MM.1S (cell line): ENCODE data around the gene APBB1.

Source experiments
- DNase-seq: peaks from one replicate; pipeline ENCODE4 v3.0.0-alpha.2; 2015
- H2AFZ ChIP-seq: fragments of 300-600 bp; sonication (generic); 2 replicates; pipeline ENCODE4 v1.6.0; 2016; ENCODE audit warnings: antibody characterized with exemption, low read length
- H3F3A ChIP-seq: fragments of 300-600 bp; sonication (generic); 2 replicates; pipeline ENCODE4 v1.6.1; 2016; ENCODE audit warnings: mild to moderate bottlenecking, antibody characterized with exemption, low read length, moderate library complexity, mixed read lengths; ENCODE audit not compliant: insufficient read depth
- H3K27ac ChIP-seq: fragments of 300-600 bp; sonication (generic); 2 replicates; pipeline ENCODE4 v1.5.1; 2016; ENCODE audit warnings: mild to moderate bottlenecking, low read length
- H3K27me3 ChIP-seq: fragments of 300-600 bp; sonication (generic); replicated peaks from 2 replicates; pipeline ENCODE4 v1.6.0; 2016; ENCODE audit warnings: low read length; ENCODE audit not compliant: insufficient read depth
- H3K36me3 ChIP-seq: fragments of 300-600 bp; sonication (generic); replicated peaks from 2 replicates; pipeline ENCODE4 v1.6.1; 2016; ENCODE audit warnings: mild to moderate bottlenecking, low read length, mixed read lengths; ENCODE audit not compliant: insufficient read depth
- H3K4me1 ChIP-seq: fragments of 300-600 bp; sonication (generic); 2 replicates; pipeline ENCODE4 v1.6.1; 2016; ENCODE audit warnings: low read length, mixed read lengths
- H3K4me2 ChIP-seq: fragments of 300-600 bp; sonication (generic); 2 replicates; pipeline ENCODE4 v1.6.0; 2016; ENCODE audit warnings: low read depth, low read length
- H3K4me3 ChIP-seq: fragments of 300-600 bp; sonication (generic); 2 replicates; pipeline ENCODE4 v1.5.1; 2016; ENCODE audit warnings: low read length, mixed read lengths
- H3K79me2 ChIP-seq: fragments of 300-600 bp; sonication (generic); 2 replicates; pipeline ENCODE4 v1.6.1; 2016; ENCODE audit warnings: mixed run types, low read length, mixed read lengths
- H3K9ac ChIP-seq: fragments of 300-600 bp; sonication (generic); 2 replicates; pipeline ENCODE4 v1.6.1; 2016; ENCODE audit warnings: low read length, mixed read lengths
- H3K9me2 ChIP-seq: fragments of 300-600 bp; sonication (generic); replicated peaks from 2 replicates; pipeline ENCODE4 v1.6.1; 2016; ENCODE audit warnings: mild to moderate bottlenecking, low read length, mixed read lengths; ENCODE audit not compliant: insufficient read depth
- H3K9me3 ChIP-seq: fragments of 300-600 bp; sonication (generic); replicated peaks from 2 replicates; pipeline ENCODE4 v1.6.1; 2016; ENCODE audit warnings: mild to moderate bottlenecking, low read length, mixed read lengths; ENCODE audit not compliant: insufficient read depth
- H4K20me1 ChIP-seq: fragments of 300-600 bp; sonication (generic); 2 replicates; pipeline ENCODE4 v1.6.1; 2016; ENCODE audit warnings: mild to moderate bottlenecking, low read length, moderate library complexity, mixed read lengths; ENCODE audit not compliant: insufficient read depth
- CTCF ChIP-seq: fragments of 300-600 bp; sonication (generic); IDR thresholded peaks from 2 replicates; pipeline ENCODE4 v1.5.1; 2016; ENCODE audit warnings: antibody characterized with exemption, low read length, mixed read lengths
- EZH2 ChIP-seq: fragments of 300-600 bp; sonication (generic); optimal IDR thresholded peaks from 2 replicates; pipeline ENCODE3; 2017; ENCODE audit warnings: low read depth, mild to moderate bottlenecking, antibody characterized with exemption, low read length, mixed read lengths
- EZH2phosphoT487 ChIP-seq: fragments of 300-600 bp; sonication (generic); IDR thresholded peaks from 2 replicates; pipeline ENCODE4 v1.6.1; 2018; ENCODE audit warnings: antibody characterized with exemption, low read length

The APBB1 gene

GRCh38 chr11:6389905-6390717 lies 28.8 kb downstream of the APBB1 start, which contains the start of gene SMPD1:
TSS of gene SMPD1 (plus strand) at chr11:6390474. CDS start at chr11:6390599, 125 bp downstream.
- H2AFZ ChIP-seq = peak within 1 kb of the TSS; percentile 83
- H3K9me3 ChIP-seq = no peaks in the 10 kb centered on the region
- no peaks in the 10 kb centered on the region for H3K9me2 ChIP-seq
- H4K20me1 ChIP-seq = no peaks in the 10 kb centered on the region
- H3K9ac ChIP-seq = peak within 1 kb of the TSS; percentile 70
- peak within 1 kb of the TSS; percentile 20; the same call in 1 of the 2 replicates for H3K27ac ChIP-seq
- H3K4me2 ChIP-seq = peak within 1 kb of the TSS; percentile 81
- peaks cover 8% of the 10 kb centered on the region for H3K79me2 ChIP-seq
- H3K27me3 ChIP-seq = no peaks in the 10 kb centered on the region
- DNase-seq = peak; percentile 91
- H3F3A ChIP-seq = no peaks in the 10 kb centered on the region
- H3K36me3 ChIP-seq = no peaks in the 10 kb centered on the region
- H3K4me1 ChIP-seq = no peaks in the 10 kb centered on the region
- TF ChIP-seq EZH2 (no peak), EZH2phosphoT487 (no peak), CTCF (no peak)
- peak within 1 kb of the TSS; percentile 75 for H3K4me3 ChIP-seq

GRCh38 chr11:6388748-6389147 lies 30.1 kb downstream of the APBB1 start:
- Histone ChIP-seq H3K27me3 (no peaks in the 10 kb centered on the region), H3K79me2 (peaks cover 8% of the 10 kb centered on the region), H3K27ac (no peak overlapping the region), H3K9me3 (no peaks in the 10 kb centered on the region), H3K4me1 (no peaks in the 10 kb centered on the region), H3K4me3 (no peak overlapping the region), H3K9me2 (no peaks in the 10 kb centered on the region), H3K36me3 (no peaks in the 10 kb centered on the region), H3K4me2 (no peak overlapping the region), H3K9ac (no peak overlapping the region), H3F3A (no peaks in the 10 kb centered on the region), H4K20me1 (no peaks in the 10 kb centered on the region), H2AFZ (no peak overlapping the region)
- no peak for DNase-seq
- TF ChIP-seq EZH2phosphoT487 (no peak), EZH2 (no peak), CTCF (no peak)

- H3K79me2 ChIP-seq = peaks cover 8% of the 10 kb centered on the region
- H3F3A ChIP-seq = no peaks in the 10 kb centered on the region
- no peak overlapping the region for H3K27ac ChIP-seq
- H3K27me3 ChIP-seq = no peaks in the 10 kb centered on the region
- no peak overlapping the region for H3K9ac ChIP-seq
- no peak for TF ChIP-seq CTCF
- no peak overlapping the region for H3K4me2 ChIP-seq
- H3K4me3 ChIP-seq = no peak overlapping the region
- no peaks in the 10 kb centered on the region for H3K9me3 ChIP-seq
- DNase-seq = no peak
- no peak overlapping the region for H2AFZ ChIP-seq
- no peaks in the 10 kb centered on the region for H4K20me1 ChIP-seq
- no peaks in the 10 kb centered on the region for H3K4me1 ChIP-seq
- H3K36me3 ChIP-seq = no peaks in the 10 kb centered on the region
- no peaks in the 10 kb centered on the region for H3K9me2 ChIP-seq
Measured at GRCh38 chr11:6387811-6388599, 30.9 kb downstream of the APBB1 start.
